Endothelial cell of umbilical vein (primary cell): ENCODE results near the gene TP73. TPM values are rescaled to one million over a fixed set of nuclear protein-coding genes. Genes with fewer than 3 reads are reported as not detected.

Experiments
- BruUV-seq: library from RNA; stranded (reverse); fragments of 400-500 nt; replicated peaks from 2 replicates; lab custom pipeline; 2021; lab: Mats Ljungman, UMichigan
- CTCF ChIA-PET: fragments of 300-600, 350-600 bp; sonication (Branson Sonifier 250); formaldehyde crosslinking; loops from one replicate; lab custom pipeline; 2021; ENCODE audit warnings: antibody characterized with exemption, inconsistent platforms; lab: Charles Lee
- POLR2A ChIA-PET: fragments of 300-600, 350-600 bp; sonication (Branson Sonifier 250); formaldehyde crosslinking; loops from one replicate; lab custom pipeline; 2021; ENCODE audit warnings: antibody characterized with exemption, inconsistent platforms; lab: Charles Lee
- DNase-seq: peaks from one replicate; pipeline ENCODE4 v3.0.0-alpha.2; 2011; ENCODE audit warnings: low read depth, low spot score
- FAIRE-seq: peaks from 2 replicates; lab custom pipeline; 2011; peaks lifted over from hg19 to GRCh38; lab: Jason Lieb, UNC
- H2AFZ ChIP-seq: 2 replicates; pipeline ENCODE4 v1.6.0; 2012; ENCODE audit warnings: low read depth, low read length, control low read depth, inconsistent platforms
- H3K27ac ChIP-seq: 2 replicates; pipeline ENCODE4 v1.5.1; 2011; ENCODE audit warnings: low read depth, mild to moderate bottlenecking, control low read depth, low read length, moderate library complexity; ENCODE audit not compliant: insufficient read depth
- H3K27me3 ChIP-seq, 2 experiments: 2 replicates each; pipeline versions ENCODE4 v1.6.0 to v1.6.1; 2011; ENCODE audit warnings: low read length in 2 of 2, mixed read lengths in 1 of 2; ENCODE audit not compliant: control insufficient read depth in 2 of 2, insufficient read depth in 2 of 2
- H3K36me3 ChIP-seq, 2 experiments: 2 replicates in 1 of 2; 3 replicates in 1 of 2; pipeline ENCODE4 v1.5.1; 2011; ENCODE audit warnings: low read length in 2 of 2, mild to moderate bottlenecking in 1 of 2, moderate library complexity in 1 of 2; ENCODE audit not compliant: control insufficient read depth in 2 of 2, insufficient read depth in 2 of 2; ENCODE audit errors: extremely low read depth in 1 of 2
- H3K4me1 ChIP-seq: 3 replicates; pipeline ENCODE4 v1.5.1; 2011; ENCODE audit warnings: mild to moderate bottlenecking, low read length; ENCODE audit not compliant: control insufficient read depth, insufficient read depth; ENCODE audit errors: extremely low read depth
- H3K4me2 ChIP-seq: 2 replicates; pipeline ENCODE4 v1.6.1; 2011; ENCODE audit warnings: low read length, control low read depth, mixed read lengths; ENCODE audit not compliant: insufficient read depth
- H3K4me3 ChIP-seq, 3 experiments: fragments of 200-600 bp in 1 of 3; sonication (generic), shearing (Covaris generic) in 1 of 3; replicated peaks in 1 of 3; 2 replicates each; pipeline ENCODE4 v1.5.1; 2011 to 2016; ENCODE audit warnings: control low read depth in 3 of 3, low read length in 3 of 3, mild to moderate bottlenecking in 2 of 3, inconsistent platforms in 1 of 3, low read depth in 1 of 3, moderate library complexity in 1 of 3; ENCODE audit not compliant: insufficient read depth in 1 of 3
- H3K79me2 ChIP-seq: 2 replicates; pipeline ENCODE4 v1.6.0; 2012; ENCODE audit warnings: low read length, inconsistent platforms; ENCODE audit not compliant: control insufficient read depth, insufficient read depth
- H3K9ac ChIP-seq: replicated peaks from 2 replicates; pipeline ENCODE3; 2011; ENCODE audit warnings: low read length, control low read depth; ENCODE audit not compliant: insufficient read depth; ENCODE audit errors: extremely low read depth
- H3K9me1 ChIP-seq: replicated peaks from 3 replicates; pipeline ENCODE4 v1.6.0; 2011; ENCODE audit warnings: mild to moderate bottlenecking, low read length; ENCODE audit not compliant: control insufficient read depth, insufficient read depth; ENCODE audit errors: extremely low read depth
- H3K9me3 ChIP-seq: replicated peaks from 2 replicates; pipeline ENCODE4 v1.5.1; 2012; ENCODE audit warnings: low read length, inconsistent platforms; ENCODE audit not compliant: control insufficient read depth, insufficient read depth
- H4K20me1 ChIP-seq: replicated peaks from 2 replicates; pipeline ENCODE3; 2011; ENCODE audit warnings: mild to moderate bottlenecking, low read length; ENCODE audit not compliant: control insufficient read depth, insufficient read depth; ENCODE audit errors: extremely low read depth
- EZH2 ChIP-seq: IDR thresholded peaks from 2 replicates; pipeline ENCODE4 v1.6.1; 2012; ENCODE audit warnings: borderline replicate concordance, low read depth, mild to moderate bottlenecking, moderate library complexity, low read length, inconsistent platforms; ENCODE audit not compliant: severe bottlenecking
- GATA2 ChIP-seq: IDR thresholded peaks from 2 replicates; pipeline ENCODE4 v1.7.0; 2011; ENCODE audit warnings: low read depth, mild to moderate bottlenecking, moderate library complexity, mixed read lengths, low read length; ENCODE audit not compliant: insufficient read length, insufficient read depth
- JUN ChIP-seq: IDR thresholded peaks from 2 replicates; pipeline ENCODE4 v1.6.1; 2011; ENCODE audit warnings: borderline replicate concordance, low read depth; ENCODE audit not compliant: insufficient read length, insufficient read depth
- POLR2AphosphoS5 ChIP-seq: IDR thresholded peaks from 2 replicates; pipeline ENCODE4 v1.6.1; 2012; ENCODE audit warnings: low read depth, mild to moderate bottlenecking, control low read depth, low read length, moderate library complexity; ENCODE audit not compliant: insufficient read depth
- dilution Hi-C: fragments of 300-500 bp; cut with MboI; formaldehyde crosslinking; loops from one replicate; pipeline ENCODE4 v1.15.0; 2019; ENCODE audit warnings: low sequenced_read_pairs; ENCODE audit not compliant: extremely low pct_ligation_motif_present
- intact Hi-C: fragments of 100-400 bp; cut with micrococcal nuclease; formaldehyde crosslinking; loops from one replicate; pipeline ENCODE4 v1.10.0; 2022
- polyA plus RNA-seq, 4 experiments: library from polyadenylated mRNA; depleted of rRNA in 3 of 4; stranded (reverse) in 3 of 4; unstranded in 1 of 4; fragments of >200 nt; gene quantifications; 2 replicates each; pipeline versions ENCODE4 v1.2.1 to v1.2.3, GENCODE V29; 2011 to 2012; ENCODE audit warnings: missing spikeins in 1 of 4
- total RNA-seq: library from RNA; stranded (reverse); gene quantifications from 2 replicates; pipeline ENCODE4 v1.2.3, GENCODE V29; 2021
- TF ChIP-seq, protein P1 (sequence below), 2 donors: IDR thresholded peaks; 1 replicate in 1 of 2; 2 replicates in 1 of 2; pipeline ENCODE4 v1.5.1; 2011; ENCODE audit warnings: low read length in 2 of 2, mild to moderate bottlenecking in 2 of 2, moderate library complexity in 2 of 2, control low read depth in 1 of 2, inconsistent platforms in 1 of 2, low read depth in 1 of 2; ENCODE audit not compliant: insufficient read depth in 1 of 2; ENCODE audit errors: extremely low read depth in 1 of 2

The TP73 gene
- total and polyA plus RNA-seq, 2 donors (not counting 3 experiments of a cell fraction or from before 2014, with no cell fraction given), result 0.03 to 0.15 TPM

DNA sequence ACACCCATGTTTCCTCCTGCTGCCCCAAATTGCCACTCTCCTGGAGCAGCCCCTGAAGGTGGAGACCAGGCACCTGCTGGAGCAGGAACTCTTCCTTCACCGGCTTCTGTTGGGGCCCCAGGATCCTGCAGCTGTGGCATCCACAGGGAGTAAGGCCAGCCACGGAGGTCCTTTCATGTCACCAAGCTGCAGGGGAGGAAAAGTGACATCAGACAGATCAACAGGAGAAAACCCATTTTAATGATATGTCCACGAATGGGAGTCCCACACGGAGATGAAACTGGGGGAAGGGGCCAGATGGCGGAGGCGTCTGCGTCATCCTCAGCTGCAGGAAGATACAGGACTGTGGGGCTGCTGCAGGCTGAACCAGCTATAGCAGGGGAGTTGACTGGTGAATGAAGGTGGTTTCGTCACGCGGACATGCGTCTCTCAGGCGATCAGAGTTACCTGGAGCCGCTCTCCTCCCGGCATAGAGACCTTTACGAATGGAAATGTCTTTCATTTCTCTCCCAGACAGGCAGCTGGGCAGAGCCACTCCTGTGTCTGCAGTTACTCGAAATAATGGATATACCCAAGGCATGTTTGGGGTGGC, 9.9 kb downstream of the TP73 start:
- POLR2A ChIA-PET, result no interaction called here
- no peaks in the 10 kb centered on the region for H3K79me2 ChIP-seq
- intact Hi-C loops (no loop called here), dilution Hi-C loops (no loop called here)
- H2AFZ ChIP-seq, result no peak overlapping the region
- H3K4me3 ChIP-seq, result no peak overlapping the region
- no peak overlapping the region for H3K4me2 ChIP-seq
- CTCF ChIA-PET, result no interaction called here
- no peaks in the 10 kb centered on the region for H3K9me3 ChIP-seq
- FAIRE-seq (no peak), DNase-seq (no peak)
- H3K9me1 ChIP-seq, result no peaks in the 10 kb centered on the region
- H3K4me1 ChIP-seq, result peaks cover 6% of the 10 kb centered on the region
- no peaks in the 10 kb centered on the region for H4K20me1 ChIP-seq
- BruUV-seq, result no TSS peak
- H3K27me3 ChIP-seq, result peaks cover 0 to 10% of the 10 kb centered on the region in 2 experiments
- H3K36me3 ChIP-seq, result no peaks in the 10 kb centered on the region
- H3K9ac ChIP-seq, result no peak overlapping the region
- H3K27ac ChIP-seq, result no peak overlapping the region
- TF ChIP-seq, protein P1, sequence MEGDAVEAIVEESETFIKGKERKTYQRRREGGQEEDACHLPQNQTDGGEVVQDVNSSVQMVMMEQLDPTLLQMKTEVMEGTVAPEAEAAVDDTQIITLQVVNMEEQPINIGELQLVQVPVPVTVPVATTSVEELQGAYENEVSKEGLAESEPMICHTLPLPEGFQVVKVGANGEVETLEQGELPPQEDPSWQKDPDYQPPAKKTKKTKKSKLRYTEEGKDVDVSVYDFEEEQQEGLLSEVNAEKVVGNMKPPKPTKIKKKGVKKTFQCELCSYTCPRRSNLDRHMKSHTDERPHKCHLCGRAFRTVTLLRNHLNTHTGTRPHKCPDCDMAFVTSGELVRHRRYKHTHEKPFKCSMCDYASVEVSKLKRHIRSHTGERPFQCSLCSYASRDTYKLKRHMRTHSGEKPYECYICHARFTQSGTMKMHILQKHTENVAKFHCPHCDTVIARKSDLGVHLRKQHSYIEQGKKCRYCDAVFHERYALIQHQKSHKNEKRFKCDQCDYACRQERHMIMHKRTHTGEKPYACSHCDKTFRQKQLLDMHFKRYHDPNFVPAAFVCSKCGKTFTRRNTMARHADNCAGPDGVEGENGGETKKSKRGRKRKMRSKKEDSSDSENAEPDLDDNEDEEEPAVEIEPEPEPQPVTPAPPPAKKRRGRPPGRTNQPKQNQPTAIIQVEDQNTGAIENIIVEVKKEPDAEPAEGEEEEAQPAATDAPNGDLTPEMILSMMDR (IDR thresholded peaks at IDR 0.05; ENCODE audit: extremely low read depth in 1 of 2, insufficient read depth in 1 of 2, low read depth in 1 of 2, low read length in 2 of 2), result no peak
- no peak for TF ChIP-seq EZH2
- no peak for TF ChIP-seq POLR2AphosphoS5
- TF ChIP-seq JUN, result no peak
- TF ChIP-seq GATA2, result no peak
